B cell (primary cell): Measurements from ENCODE around the gene VOPP1. TPM values are rescaled to one million over a fixed set of nuclear protein-coding genes. Genes with fewer than 3 reads are reported as not detected.

ENCODE experiments used
- ATAC-seq: fragments of 200-7000 bp; cut with Tn5 transposase; one replicate; pipeline ENCODE4 v1.10.0; 2021; ENCODE audit warnings: low read depth, mild to moderate bottlenecking, moderate number of reproducible peaks, moderate library complexity
- CTCF ChIA-PET: fragments of 350-600 bp; sonication (Branson Sonifier 250); formaldehyde crosslinking; loops from one replicate; lab custom pipeline; 2021; ENCODE audit warnings: antibody characterized with exemption, inconsistent platforms; lab: Charles Lee
- POLR2A ChIA-PET: fragments of 350-600 bp; sonication (Branson Sonifier 250); formaldehyde crosslinking; loops from one replicate; lab custom pipeline; 2021; ENCODE audit warnings: antibody characterized with exemption; lab: Charles Lee
- DNase-seq: peaks from one replicate; pipeline ENCODE4 v3.0.0; 2013
- H2AFZ ChIP-seq: 2 replicates; pipeline ENCODE4 v1.6.1; 2012; ENCODE audit warnings: mild to moderate bottlenecking, low read depth, low read length; ENCODE audit not compliant: insufficient read depth, poor library complexity, severe bottlenecking
- H3K27ac ChIP-seq, 2 donors: 1 replicate in 1 of 2; 2 replicates in 1 of 2; pipeline ENCODE4 v1.5.1; 2012 to 2013; ENCODE audit warnings: low read length in 2 of 2, mild to moderate bottlenecking in 2 of 2, moderate library complexity in 1 of 2
- H3K27me3 ChIP-seq, 4 experiments: fragments of 200-600 bp in 1 of 4; sonication (generic) in 1 of 4; replicated peaks in 1 of 4; 1 replicate in 2 of 4; 2 replicates in 2 of 4; pipeline versions ENCODE4 v1.6.1 to v1.7.0; 2013 to 2016; ENCODE audit warnings: low read length in 3 of 4, mild to moderate bottlenecking in 2 of 4, mixed read lengths in 1 of 4, moderate library complexity in 1 of 4; ENCODE audit not compliant: insufficient read depth in 4 of 4, control insufficient read depth in 3 of 4; ENCODE audit errors: control extremely low read depth in 1 of 4
- H3K36me3 ChIP-seq, 2 experiments: replicated peaks in 1 of 2; 1 replicate in 1 of 2; 2 replicates in 1 of 2; pipeline versions ENCODE4 v1.6.1 to v1.7.1; 2013; ENCODE audit warnings: low read length in 1 of 2; ENCODE audit not compliant: insufficient read depth in 2 of 2, control insufficient read depth in 1 of 2; ENCODE audit errors: control extremely low read depth in 1 of 2, extremely low read depth in 1 of 2
- H3K4me1 ChIP-seq, 2 donors: fragments of 200-600 bp in 1 of 2; sonication (generic) in 1 of 2; 1 replicate in 1 of 2; 2 replicates in 1 of 2; pipeline versions ENCODE4 v1.5.1 to v1.6.1; 2013 to 2017; ENCODE audit warnings: low read length in 2 of 2; ENCODE audit not compliant: control insufficient read depth in 2 of 2, insufficient read depth in 2 of 2
- H3K4me2 ChIP-seq: replicated peaks from 2 replicates; pipeline ENCODE3; 2012; ENCODE audit warnings: mild to moderate bottlenecking, low read depth, low read length; ENCODE audit not compliant: poor library complexity, severe bottlenecking
- H3K4me3 ChIP-seq, 5 experiments: fragments of 200-600 bp in 1 of 5; sonication (generic) in 1 of 5; 1 replicate in 3 of 5; 2 replicates in 2 of 5; pipeline versions ENCODE4 v1.5.1 to v1.7.0; 2011 to 2016; ENCODE audit warnings: low read length in 4 of 5, mild to moderate bottlenecking in 4 of 5, low read depth in 2 of 5, control low read depth in 1 of 5, moderate library complexity in 1 of 5; ENCODE audit not compliant: insufficient read depth in 1 of 5; ENCODE audit errors: control extremely low read depth in 1 of 5, extremely low read depth in 1 of 5
- H3K79me2 ChIP-seq: fragments of 200-600 bp; sonication (generic); one replicate; pipeline ENCODE4 v1.6.0; 2016; ENCODE audit warnings: low read length; ENCODE audit not compliant: control insufficient read depth, insufficient read depth
- H3K9ac ChIP-seq: fragments of 200-600 bp; sonication (generic); 2 replicates; pipeline ENCODE4 v1.6.1; 2017; ENCODE audit warnings: mild to moderate bottlenecking, low read length, moderate library complexity
- H3K9me3 ChIP-seq, 3 donors: one replicate each; pipeline versions ENCODE4 v1.6.1 to v1.7.1; 2013; ENCODE audit warnings: low read length in 2 of 3; ENCODE audit not compliant: control insufficient read depth in 2 of 3, insufficient read depth in 1 of 3; ENCODE audit errors: control extremely low read depth in 1 of 3
- H4K20me1 ChIP-seq: 2 replicates; pipeline ENCODE4 v1.6.0; 2012; ENCODE audit warnings: mild to moderate bottlenecking, low read length; ENCODE audit not compliant: insufficient read depth, control insufficient read depth, poor library complexity, severe bottlenecking
- H3K27ac Mint-ChIP-seq: one replicate; pipeline ENCODE4 v1.8.0; 2021; ENCODE audit warnings: mixed read lengths
- H3K27me3 Mint-ChIP-seq: one replicate; pipeline ENCODE4 v1.8.0; 2021; ENCODE audit warnings: mixed read lengths
- H3K4me1 Mint-ChIP-seq: one replicate; pipeline ENCODE4 v1.8.0; 2021; ENCODE audit warnings: mixed read lengths
- H3K4me3 Mint-ChIP-seq: one replicate; pipeline ENCODE4 v1.8.0; 2021; ENCODE audit warnings: mixed read lengths
- H3K9me3 Mint-ChIP-seq: one replicate; pipeline ENCODE4 v1.8.0; 2022; ENCODE audit warnings: mixed read lengths; ENCODE audit not compliant: insufficient read depth
- CTCF ChIP-seq: fragments of 200-600 bp; IDR thresholded peaks from one replicate; pipeline ENCODE4 v1.8.0; 2022; ENCODE audit warnings: antibody characterized with exemption, mild to moderate bottlenecking
- EZH2 ChIP-seq: IDR thresholded peaks from 2 replicates; pipeline ENCODE4 v1.6.1; 2012; ENCODE audit warnings: borderline replicate concordance, low read depth, mild to moderate bottlenecking, moderate library complexity, low read length; ENCODE audit not compliant: insufficient read depth, poor library complexity, severe bottlenecking
- WGBS: methylation state at CpG from one replicate; pipeline ENCODE4 v1.1.5; 2013; ENCODE audit warnings: missing lambda C conversion rate; ENCODE audit not compliant: insufficient coverage; 5-methylcytosine and 5-hydroxymethylcytosine counted together
- intact Hi-C: fragments of 100-400 bp; cut with micrococcal nuclease; formaldehyde crosslinking; loops from one replicate; pipeline ENCODE4 v1.10.0; 2022
- polyA plus RNA-seq: library from polyadenylated mRNA; depleted of rRNA; stranded (reverse); fragments of >200 nt; gene quantifications from 2 replicates; pipeline ENCODE4 v1.2.3, GENCODE V29; 2012
- total RNA-seq, 2 donors: library from RNA; stranded (reverse); fragments of 120-200 nt in 1 of 2; gene quantifications; 1 replicate in 1 of 2; 2 replicates in 1 of 2; pipeline versions ENCODE4 v1.2.3 to v1.2.4, GENCODE V29; 2013 to 2022

VOPP1 gene
- total and polyA plus RNA-seq, 2 donors (not counting 1 experiment from before 2014, with no cell fraction given): 53.2 to 256 TPM

DNA sequence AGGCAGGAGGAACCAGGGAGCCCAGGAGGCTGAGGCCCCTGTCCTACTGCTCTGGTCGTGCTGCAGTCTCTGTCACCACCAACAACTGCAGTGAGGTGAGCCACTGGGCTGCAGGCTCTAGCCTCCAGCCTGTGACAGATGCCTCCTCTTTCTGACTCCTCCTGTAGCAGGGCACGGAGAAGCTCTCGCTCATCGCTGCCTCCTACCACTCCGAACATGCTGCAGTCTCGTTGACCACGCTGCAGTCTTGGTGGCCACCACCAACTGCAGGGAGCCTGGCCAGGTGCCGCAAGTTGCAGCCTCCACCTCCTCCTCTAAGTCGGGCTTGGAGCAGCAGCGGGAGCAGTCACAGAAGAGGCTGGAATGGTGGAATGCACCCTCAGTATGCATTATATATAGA lies 22.1 kb upstream of the VOPP1 start:
- H3K9me3 Mint-ChIP-seq: no peaks in the 10 kb centered on the region
- no peaks in the 10 kb centered on the region for H3K27me3 Mint-ChIP-seq
- Histone ChIP-seq H3K4me1 (peaks cover 2 to 27% of the 10 kb centered on the region in 2 donors), H3K4me2 (no peak overlapping the region), H3K36me3 (no peaks in the 10 kb centered on the region), H3K27ac (no peak overlapping the region), H3K9me3 (no peaks in the 10 kb centered on the region), H4K20me1 (no peaks in the 10 kb centered on the region), H3K27me3 (no peaks in the 10 kb centered on the region), H3K79me2 (no peaks in the 10 kb centered on the region), H3K9ac (no peak overlapping the region), H3K4me3 (no peak overlapping the region), H2AFZ (no peak overlapping the region)
- TF ChIP-seq EZH2 (no peak), CTCF (no peak)
- no peak for DNase-seq
- no peak overlapping the region for H3K27ac Mint-ChIP-seq
- intact Hi-C loops: loop anchor here (10.0 kb wide), 1 partner anchor 310 kb away; no protein-coding TSS in a partner anchor
- H3K4me1 Mint-ChIP-seq: peaks cover 34% of the 10 kb centered on the region
- WGBS: 93% methylated on average over 7 of the region's 10 CpGs
- ChIA-PET POLR2A (no interaction called here), CTCF (interaction anchor here (1.4 to 2.4 kb wide), 5 partner anchors 10 to 479 kb away, joined by 3 to 7 read pairs (median 5); no protein-coding TSS in a partner anchor)
- no peak overlapping the region for H3K4me3 Mint-ChIP-seq
- ATAC-seq: no peak

DNA sequence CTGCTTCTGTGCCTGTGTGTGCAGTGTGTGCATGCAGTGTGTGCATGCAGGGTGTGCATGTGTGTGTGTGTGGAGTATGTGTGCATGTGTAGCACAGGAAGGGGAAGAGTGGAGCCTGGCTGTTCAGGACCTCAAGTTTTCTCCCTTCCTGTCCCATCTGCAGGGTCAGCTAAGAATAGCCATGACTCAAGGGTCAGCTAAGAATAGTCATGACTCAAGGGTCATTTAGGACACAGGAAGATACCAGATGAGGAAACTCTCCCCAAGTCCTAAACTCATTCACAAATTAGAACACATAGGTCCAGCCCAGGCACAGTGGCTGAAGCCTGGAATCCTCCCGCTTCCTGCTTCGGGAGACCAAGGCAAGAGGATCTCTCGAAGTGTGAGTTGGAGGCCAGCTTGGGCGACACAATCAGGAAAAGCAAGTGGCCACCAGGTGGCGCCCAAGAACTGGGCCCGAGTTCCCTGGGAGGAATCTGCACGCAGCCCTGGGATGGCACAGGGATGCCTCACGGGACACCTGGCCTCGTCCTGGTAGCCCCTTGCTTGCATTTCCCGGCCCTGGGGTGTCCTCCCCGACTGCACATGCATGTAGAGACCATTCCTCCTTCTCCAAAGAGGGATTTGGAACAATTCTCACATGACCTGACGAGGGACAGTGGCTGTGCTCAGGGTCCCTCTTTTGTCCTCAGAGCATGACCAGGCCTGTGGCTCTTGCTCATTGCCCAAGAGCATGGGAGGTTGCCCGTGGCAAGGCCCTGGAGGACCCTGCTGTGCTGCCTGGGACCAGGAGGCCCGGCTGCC lies 21.4 kb upstream of the VOPP1 start:
- Histone ChIP-seq H3K9ac (no peak overlapping the region), H3K36me3 (no peaks in the 10 kb centered on the region), H3K79me2 (no peaks in the 10 kb centered on the region), H2AFZ (no peak overlapping the region), H4K20me1 (no peaks in the 10 kb centered on the region), H3K4me1 (peaks cover 2 to 27% of the 10 kb centered on the region in 2 donors), H3K9me3 (no peaks in the 10 kb centered on the region), H3K27ac (no peak overlapping the region), H3K4me3 (no peak overlapping the region), H3K27me3 (peaks cover 0 to 4% (median 0%) of the 10 kb centered on the region in 4 experiments), H3K4me2 (no peak overlapping the region)
- Mint-ChIP-seq H3K9me3 (no peaks in the 10 kb centered on the region), H3K4me3 (no peak overlapping the region), H3K27me3 (no peaks in the 10 kb centered on the region), H3K4me1 (peaks cover 36% of the 10 kb centered on the region), H3K27ac (no peak overlapping the region)
- peak; percentile 65 for DNase-seq
- intact Hi-C loops: loop anchor here (10.0 kb wide), 1 partner anchor 309 kb away; no protein-coding TSS in a partner anchor
- CTCF ChIA-PET: interaction anchor here (0.8 to 2.4 kb wide), 22 partner anchors 10 to 482 kb away, joined by 3 to 11 read pairs (median 5); no protein-coding TSS in a partner anchor
- 48% methylated on average over 14 of the region's 14 CpGs for WGBS
- POLR2A ChIA-PET: interaction anchor here (1.0 kb wide), 1 partner anchor 21 kb away, joined by 4 read pairs; the partner anchor contains the start of gene VOPP1
- TF ChIP-seq EZH2 (no peak), CTCF (peak; percentile 89)
- ATAC-seq: peak; percentile 32
